ENCODE results near the gene LRFN3. TPM values are rescaled to one million over a fixed set of nuclear protein-coding genes. Genes with fewer than 3 reads are reported as not detected.

Gene LRFN3
- total and polyA plus RNA-seq, 10 of the 15 experiments (the other 5 are each of a cell fraction or from before 2014, with no cell fraction given): 0.02 to 7.3 (median 2.0) TPM; not detected in 1

GRCh38 chr19:35987571-35987896 is 51.4 kb downstream of the LRFN3 start:
- Histone ChIP-seq H3K4me3 (peak overlapping the region; percentile 47; the same call in 1 of the 2 replicates), H3K4me1 (ENCODE audit: control insufficient read depth, insufficient read depth, low read length) (peaks cover under 1% of the 10 kb centered on the region; the same call in 1 of the 2 replicates), H3K9ac (ENCODE audit: control insufficient read depth, insufficient read depth, low read length) (no peak overlapping the region; the same call in 1 of the 2 replicates), H3K27me3 (replicated peaks in 1 of 2; ENCODE audit: control insufficient read depth in 2 of 2, insufficient read depth in 2 of 2, low read length in 1 of 2) (peaks cover 0 to 2% of the 10 kb centered on the region in 2 experiments; a peak in 3 of 4 replicates), H4K20me1 (ENCODE audit: control insufficient read depth, insufficient read depth) (no peaks in the 10 kb centered on the region), H3K27ac (ENCODE audit: control insufficient read depth, insufficient read depth) (no peak overlapping the region), H3K4me2 (ENCODE audit: control insufficient read depth, insufficient read depth) (0 out of 2 replicates have a peak overlapping the region, but pooled peaks have one; percentile 25), H3K9me3 (replicated peaks; ENCODE audit: control insufficient read depth, insufficient read depth, low read length) (no peaks in the 10 kb centered on the region), H3K36me3 (ENCODE audit: control insufficient read depth in 2 of 2, insufficient read depth in 2 of 2, low read length in 1 of 2) (no peaks in the 10 kb centered on the region), H3K79me2 (ENCODE audit: control insufficient read depth, insufficient read depth, low read length) (no peaks in the 10 kb centered on the region), H2AFZ (ENCODE audit: control insufficient read depth, low read depth, low read length) (no peak overlapping the region)
- BruUV-seq (replicated peaks): no TSS peak
- POLR2A ChIA-PET: interaction anchor here (0.6 kb wide), 2 partner anchors 15 to 18 kb away, joined by 3 to 4 read pairs; no protein-coding TSS in a partner anchor
- FAIRE-seq: no peak
- CTCF ChIA-PET: interaction anchor here (1.0 kb wide), 1 partner anchor 38 kb away, joined by 3 read pairs; no protein-coding TSS in a partner anchor
- RAD21 ChIA-PET (ENCODE audit: unreplicated experiment): interaction anchor here (0.6 kb wide), 1 partner anchor 15 kb away, joined by 3 read pairs; no protein-coding TSS in a partner anchor
- 16% methylated on average over 8 of the region's 8 CpGs for WGBS (ENCODE audit: insufficient coverage, insufficient replicate concordance, low lambda C conversion rate, missing lambda C conversion rate)
- DNase-seq (ENCODE audit: low read depth, low spot score): no peak
- SMC1A ChIA-PET (ENCODE audit: uncharacterized antibody, unreplicated experiment): no interaction called here
- intact Hi-C loops (cut with micrococcal nuclease; ENCODE audit: unreplicated experiment): no loop called here
- no peak; the same call in 2 of the 3 replicates for ATAC-seq
- in situ Hi-C loops (cut with MboI): no loop called here
- TF ChIP-seq YY1 (IDR thresholded peaks at IDR 0.05; ENCODE audit: low read depth, low read length): no peak
- TF ChIP-seq HDAC2 (IDR thresholded peaks at IDR 0.05): no peak
- TF ChIP-seq ATF3 (IDR thresholded peaks at IDR 0.05; ENCODE audit: borderline replicate concordance, extremely low read depth, low read depth, low read length): no peak
- TF ChIP-seq RAD21 (IDR thresholded peaks at IDR 0.05; ENCODE audit: insufficient read depth, low read depth, low read length): no peak
- no peak for TF ChIP-seq RFX5 (IDR thresholded peaks at IDR 0.05; ENCODE audit: low read depth, low read length)
- no peak for TF ChIP-seq PBX3 (IDR thresholded peaks at IDR 0.05; ENCODE audit: insufficient replicate concordance, low read depth, low read length)
- TF ChIP-seq JUND (IDR thresholded peaks at IDR 0.05; ENCODE audit: low read depth, low read length): no peak
- no peak for TF ChIP-seq SP1 (IDR thresholded peaks at IDR 0.05; ENCODE audit: low read depth, low read length)
- no peak for TF ChIP-seq IRF4 (IDR thresholded peaks at IDR 0.05; ENCODE audit: low read depth, low read length)
- TF ChIP-seq SMARCA5 (IDR thresholded peaks at IDR 0.05): no peak
- no peak for TF ChIP-seq RBBP5 (conservative IDR thresholded peaks at IDR 0.05)
- TF ChIP-seq ZNF687 (IDR thresholded peaks at IDR 0.05): no peak
- TF ChIP-seq SUZ12 (IDR thresholded peaks at IDR 0.05; ENCODE audit: unreplicated experiment): no peak
- TF ChIP-seq ASH2L (IDR thresholded peaks at IDR 0.05; ENCODE audit: borderline replicate concordance, low read depth): no peak

Data from GM12878 (cell line).